ENCODE data around the gene CCND2.

The CCND2 gene

GRCh38 chr12:4273652-4274395, at the start of gene CCND2:
Gene CCND2 (plus strand): TSS chr12:4273762. CDS start chr12:4274041, 279 bp downstream.
- peak; percentile 90 for DNase-seq (ENCODE audit: low spot score)
- in situ Hi-C loops (cut with MboI; ENCODE audit: low sequenced_read_pairs, unreplicated experiment), result no loop called here
- no peak for TF ChIP-seq CTCF (IDR thresholded peaks at IDR 0.05; ENCODE audit: borderline replicate concordance, control extremely low read depth, extremely low read depth, insufficient read depth, missing control alignments)

GRCh38 chr12:4224206-4224889, 49.2 kb upstream of the CCND2 start:
- in situ Hi-C loops (cut with MboI; ENCODE audit: low sequenced_read_pairs, unreplicated experiment), result no loop called here
- no peak for DNase-seq (ENCODE audit: low spot score)
- TF ChIP-seq CTCF (IDR thresholded peaks at IDR 0.05; ENCODE audit: borderline replicate concordance, control extremely low read depth, extremely low read depth, insufficient read depth, missing control alignments), result no peak

DNA sequence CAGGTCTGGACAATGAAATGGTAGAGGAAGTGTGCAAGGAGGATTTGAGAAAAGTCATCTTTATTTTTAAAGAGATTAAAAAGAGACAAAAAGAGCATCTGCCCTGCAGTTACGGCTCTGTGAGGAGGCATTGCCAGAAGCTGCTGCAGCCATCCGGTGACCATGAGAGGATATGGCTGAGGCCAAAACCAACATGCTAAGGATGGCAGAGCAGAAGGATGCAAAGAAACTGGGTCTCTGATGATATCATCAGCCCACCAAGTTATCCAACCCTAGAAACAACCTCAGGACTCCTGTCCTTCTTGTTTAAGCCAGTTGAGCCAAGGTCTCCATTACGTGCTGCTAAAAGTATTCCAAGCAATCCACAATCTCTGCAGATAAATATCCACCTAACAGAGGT, 48.0 kb upstream of the CCND2 start:
- TF ChIP-seq CTCF (IDR thresholded peaks at IDR 0.05; ENCODE audit: borderline replicate concordance, control extremely low read depth, extremely low read depth, insufficient read depth, missing control alignments), result no peak
- no peak for DNase-seq (ENCODE audit: low spot score)
- in situ Hi-C loops (cut with MboI; ENCODE audit: low sequenced_read_pairs, unreplicated experiment), result no loop called here

- TF ChIP-seq CTCF (IDR thresholded peaks at IDR 0.05; ENCODE audit: borderline replicate concordance, control extremely low read depth, extremely low read depth, insufficient read depth, missing control alignments), result no peak
- no peak for DNase-seq (ENCODE audit: low spot score)
- in situ Hi-C loops (cut with MboI; ENCODE audit: low sequenced_read_pairs, unreplicated experiment), result no loop called here
Observed at GRCh38 chr12:4227046-4227445, 46.5 kb upstream of the CCND2 start.

- in situ Hi-C loops (cut with MboI; ENCODE audit: low sequenced_read_pairs, unreplicated experiment), result no loop called here
- no peak for DNase-seq (ENCODE audit: low spot score)
- no peak for TF ChIP-seq CTCF (IDR thresholded peaks at IDR 0.05; ENCODE audit: borderline replicate concordance, control extremely low read depth, extremely low read depth, insufficient read depth, missing control alignments)
Observed at GRCh38 chr12:4228122-4228580, 45.4 kb upstream of the CCND2 start.

DNA sequence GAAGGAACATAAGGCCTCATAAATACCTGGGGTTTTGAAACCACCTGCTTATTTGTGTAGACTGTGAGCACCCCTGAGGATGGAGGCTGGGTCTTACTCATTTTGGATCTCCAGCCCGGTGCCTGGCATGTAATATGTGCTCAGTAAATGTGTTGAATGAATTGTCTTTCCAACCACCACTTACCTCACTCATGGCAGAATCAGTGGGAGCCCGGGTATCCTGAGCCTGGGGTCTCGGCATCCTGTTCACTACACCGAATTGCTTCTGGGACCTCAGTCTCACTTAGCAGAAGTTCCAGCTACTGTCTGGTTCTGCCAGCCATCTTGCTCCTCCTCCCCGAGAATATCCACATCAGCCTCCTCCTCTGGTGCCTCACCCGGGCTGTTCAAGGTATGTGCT, 43.0 kb upstream of the CCND2 start:
- in situ Hi-C loops (cut with MboI; ENCODE audit: low sequenced_read_pairs, unreplicated experiment), result no loop called here
- no peak for DNase-seq (ENCODE audit: low spot score)
- no peak for TF ChIP-seq CTCF (IDR thresholded peaks at IDR 0.05; ENCODE audit: borderline replicate concordance, control extremely low read depth, extremely low read depth, insufficient read depth, missing control alignments)

Data from GM13976 (cell line).